Measurements from ENCODE around the gene WNT7B.

GRCh38 chr22:45905924-45906865 lies 70.8 kb downstream of the WNT7B start:
- TF ChIP-seq CTCF (IDR thresholded peaks at IDR 0.05) (no peak), POLR2A (IDR thresholded peaks at IDR 0.05) (no peak), POLR2AphosphoS5 (IDR thresholded peaks at IDR 0.05) (no peak), EP300 (IDR thresholded peaks at IDR 0.05) (no peak)
